Measurements from ENCODE around the gene PRKCSH. TPM values are rescaled to one million over a fixed set of nuclear protein-coding genes. Genes with fewer than 3 reads are reported as not detected.

PRKCSH gene
- total and polyA plus RNA-seq, 10 of the 15 experiments (the other 5 are each of a cell fraction or from before 2014, with no cell fraction given): 1.1 to 280 (median 44.1) TPM

- BruUV-seq (replicated peaks): no TSS peak
- CTCF ChIA-PET: no interaction called here
- no peaks in the 10 kb centered on the region for H4K20me1 ChIP-seq (ENCODE audit: control insufficient read depth, insufficient read depth)
- H3K36me3 ChIP-seq (ENCODE audit: control insufficient read depth in 2 of 2, insufficient read depth in 2 of 2, low read length in 1 of 2): no peaks in the 10 kb centered on the region
- no peaks in the 10 kb centered on the region; a peak in 1 of 4 replicates for H3K27me3 ChIP-seq (replicated peaks in 1 of 2; ENCODE audit: control insufficient read depth in 2 of 2, insufficient read depth in 2 of 2, low read length in 1 of 2)
- intact Hi-C loops (cut with micrococcal nuclease; ENCODE audit: unreplicated experiment) (no loop called here), in situ Hi-C loops (cut with MboI) (no loop called here)
- no peaks in the 10 kb centered on the region for H3K79me2 ChIP-seq (ENCODE audit: control insufficient read depth, insufficient read depth, low read length)
- FAIRE-seq (no peak), ATAC-seq (no peak), DNase-seq (ENCODE audit: low read depth, low spot score) (no peak)
- SMC1A ChIA-PET (ENCODE audit: uncharacterized antibody, unreplicated experiment): no interaction called here
- H3K9me3 ChIP-seq (replicated peaks; ENCODE audit: control insufficient read depth, insufficient read depth, low read length): no peaks in the 10 kb centered on the region
- no peak overlapping the region for H3K4me2 ChIP-seq (ENCODE audit: control insufficient read depth, insufficient read depth)
- H3K4me1 ChIP-seq (ENCODE audit: control insufficient read depth, insufficient read depth, low read length): no peaks in the 10 kb centered on the region
- H3K4me3 ChIP-seq: no peak overlapping the region
- no peak overlapping the region for H2AFZ ChIP-seq (ENCODE audit: control insufficient read depth, low read depth, low read length)
- no peak overlapping the region for H3K9ac ChIP-seq (ENCODE audit: control insufficient read depth, insufficient read depth, low read length)
- POLR2A ChIA-PET: no interaction called here
- RAD21 ChIA-PET (ENCODE audit: unreplicated experiment): no interaction called here
- 38% methylated on average over 9 of the region's 9 CpGs for WGBS (ENCODE audit: insufficient coverage, insufficient replicate concordance, low lambda C conversion rate, missing lambda C conversion rate)
- no peak overlapping the region for H3K27ac ChIP-seq (ENCODE audit: control insufficient read depth, insufficient read depth)
- no peak for TF ChIP-seq BACH1 (IDR thresholded peaks at IDR 0.05; ENCODE audit: borderline replicate concordance)
- TF ChIP-seq MXI1 (IDR thresholded peaks at IDR 0.05; ENCODE audit: low read depth, low read length): no peak
- TF ChIP-seq ZNF384 (IDR thresholded peaks at IDR 0.05; ENCODE audit: borderline replicate concordance, low read depth, low read length): no peak
- TF ChIP-seq LARP7 (IDR thresholded peaks at IDR 0.05): no peak
- TF ChIP-seq SPI1 (IDR thresholded peaks at IDR 0.05; ENCODE audit: borderline replicate concordance, insufficient read depth, low read depth, low read length): no peak
- no peak for TF ChIP-seq BRCA1 (IDR thresholded peaks at IDR 0.05; ENCODE audit: low read depth, low read length)
- no peak for TF ChIP-seq ZNF24 (IDR thresholded peaks at IDR 0.05)
- no peak for TF ChIP-seq CTCF (IDR thresholded peaks at IDR 0.05 in 2 of 3, conservative IDR thresholded peaks at IDR 0.05 in 1 of 3; ENCODE audit: control insufficient read depth in 2 of 3, extremely low read depth in 1 of 3, insufficient read depth in 1 of 3, low read depth in 3 of 3, low read length in 3 of 3)
- TF ChIP-seq ZBTB11 (CRISPR knock-in tag; IDR thresholded peaks at IDR 0.05): no peak
- no peak for TF ChIP-seq E2F8 (IDR thresholded peaks at IDR 0.05; ENCODE audit: low read depth, partially characterized antibody)
- no peak for TF ChIP-seq EED (IDR thresholded peaks at IDR 0.05; ENCODE audit: low read depth)
- no peak for TF ChIP-seq YBX1 (IDR thresholded peaks at IDR 0.05)
- TF ChIP-seq POLR2AphosphoS2 (IDR thresholded peaks at IDR 0.05; ENCODE audit: low read depth, low read length): no peak
- TF ChIP-seq HDAC2 (IDR thresholded peaks at IDR 0.05): no peak
- TF ChIP-seq USF1 (IDR thresholded peaks at IDR 0.05; ENCODE audit: borderline replicate concordance, extremely low read length, insufficient read depth, low read depth, low read length): no peak
- no peak for TF ChIP-seq KAT2A (conservative IDR thresholded peaks at IDR 0.05; ENCODE audit: control insufficient read depth, low read depth, low read length)
Measured at GRCh38 chr19:11404588-11405222, 30.7 kb upstream of the PRKCSH start.

Measured in GM12878 (cell line).